H1 (cell line): ENCODE results near the gene NRXN3. TPM values are rescaled to one million over a fixed set of nuclear protein-coding genes. Genes with fewer than 3 reads are reported as not detected.
A peak's percentile ranks its signal among the peaks of the same experiment; 100 is the strongest.

Experiments used
- ASH2L ChIP-seq: fragments of 200-600, 300-600 bp; sonication (generic); IDR thresholded peaks from one replicate; pipeline ENCODE4 v1.7.1; 2017; ENCODE audit warnings: low read length
- CBX8 ChIP-seq: fragments of 300-800, 300-1000 bp; sonication (generic); IDR thresholded peaks from 2 replicates; pipeline ENCODE4 v1.7.1; 2016; ENCODE audit warnings: low read depth, low read length, borderline replicate concordance
- CHD1 ChIP-seq: IDR thresholded peaks from 2 replicates; pipeline ENCODE4 v1.6.1; 2012; ENCODE audit warnings: low read depth, low read length, improper control_type of control experiment
- CHD2 ChIP-seq: IDR thresholded peaks from 2 replicates; pipeline ENCODE4 v1.6.1; 2012; ENCODE audit warnings: low read length, improper control_type of control experiment
- CHD7 ChIP-seq: fragments of 300-600 bp; sonication (generic); IDR thresholded peaks from 2 replicates; pipeline ENCODE4 v1.7.1; 2012; ENCODE audit warnings: low read length, moderate library complexity, mild to moderate bottlenecking, inconsistent platforms; ENCODE audit not compliant: insufficient replicate concordance
- E2F6 ChIP-seq: IDR thresholded peaks from 2 replicates; pipeline ENCODE4 v1.6.1; 2012; ENCODE audit warnings: inconsistent platforms
- NANOG ChIP-seq: IDR thresholded peaks from 2 replicates; pipeline ENCODE4 v1.6.1; 2011; ENCODE audit warnings: low read length, low read depth, mild to moderate bottlenecking, inconsistent platforms; ENCODE audit not compliant: insufficient read depth, poor library complexity, severe bottlenecking
- RNF2 ChIP-seq: fragments of 200-900, 300-1000 bp; sonication (generic); IDR thresholded peaks from 2 replicates; pipeline ENCODE4 v1.7.1; 2016; ENCODE audit warnings: borderline replicate concordance, low read depth, mild to moderate bottlenecking, antibody characterized with exemption, low read length; ENCODE audit not compliant: poor library complexity, severe bottlenecking; ENCODE audit errors: missing control alignments
- TAF1 ChIP-seq: IDR thresholded peaks from 2 replicates; pipeline ENCODE4 v1.6.1; 2011; ENCODE audit warnings: mild to moderate bottlenecking, low read depth, low read length
- polyA plus RNA-seq, 7 experiments: library from polyadenylated mRNA; depleted of rRNA in 3 of 7; stranded (reverse) in 5 of 7; unstranded in 2 of 7; fragments of >200 nt in 5 of 7; fragments of 200-250 nt in 2 of 7; gene quantifications; 1 replicate in 5 of 7; 2 replicates in 1 of 7; 4 replicates in 1 of 7; pipeline versions ENCODE4 v1.2.1 to v1.2.3, GENCODE V29; 2011 to 2013; ENCODE audit warnings: missing spikeins in 2 of 7, mixed read lengths in 2 of 7
- total RNA-seq: library from RNA; stranded (reverse); fragmentation: NEBNext Ultra II Directional; extraction: Animal tissue kit (Norgen Biotek cat#: 25700); gene quantifications from 2 replicates; pipeline ENCODE4 v1.2.1, GENCODE V29; 2021

Gene NRXN3
- total and polyA plus RNA-seq, 2 of the 8 experiments (the other 6 are each of a cell fraction or from before 2014, with no cell fraction given): 2.6 to 4.1 TPM

- TF ChIP-seq CHD7 (no peak), E2F6 (peak; percentile 71), ASH2L (peak; percentile 48), CHD1 (no peak), CBX8 (no peak), TAF1 (peak; percentile 94), CHD2 (0 out of 2 replicates have a peak, but pooled peaks have one; percentile 2), RNF2 (no peak), NANOG (no peak)
Measured at GRCh38 chr14:79278798-79279644, 1108.8 kb downstream of the NRXN3 start (continued).
